HL-60 (cell line): Measurements from ENCODE around the gene ELAC2.

Experiments
- DNase-seq, 2 experiments: peaks; one replicate each; pipeline ENCODE4 v3.0.0-alpha.2; 2010 to 2020; ENCODE audit warnings: low read depth in 1 of 2, low spot score in 1 of 2
- H3K27ac ChIP-seq: fragments of 250-450 bp; sonication (Bioruptor Pico); replicated peaks from 2 replicates; pipeline ENCODE4 v1.5.1; 2020; ENCODE audit warnings: mild to moderate bottlenecking, moderate library complexity
- H3K27me3 ChIP-seq: fragments of 250-450 bp; sonication (Bioruptor Pico); 2 replicates; pipeline ENCODE4 v1.5.1; 2021; ENCODE audit warnings: mild to moderate bottlenecking, moderate library complexity; ENCODE audit not compliant: insufficient read depth, poor library complexity, severe bottlenecking
- H3K4me3 ChIP-seq: replicated peaks from 2 replicates; pipeline ENCODE4 v1.5.1; 2011; ENCODE audit warnings: mild to moderate bottlenecking, control low read depth, low read length; ENCODE audit not compliant: insufficient read depth
- CTCF ChIP-seq: IDR thresholded peaks from one replicate; pipeline ENCODE4 v1.5.1; 2011; ENCODE audit warnings: low read length, control low read depth, inconsistent platforms; ENCODE audit not compliant: insufficient read depth
- GABPA ChIP-seq: IDR thresholded peaks from 2 replicates; pipeline ENCODE4 v1.6.1; 2012; ENCODE audit warnings: low read depth
- POLR2AphosphoS5 ChIP-seq: IDR thresholded peaks from 2 replicates; pipeline ENCODE4 v1.6.1; 2012; ENCODE audit warnings: low read depth
- REST ChIP-seq: IDR thresholded peaks from 2 replicates; pipeline ENCODE4 v1.6.1; 2012; ENCODE audit warnings: low read depth; ENCODE audit not compliant: insufficient replicate concordance
- SPI1 ChIP-seq: IDR thresholded peaks from 2 replicates; pipeline ENCODE4 v1.6.1; 2012; ENCODE audit warnings: low read depth, mild to moderate bottlenecking, borderline replicate concordance

ELAC2 gene

GRCh38 chr17:12964162-12964561 is 53.7 kb downstream of the ELAC2 start:
- Histone ChIP-seq H3K27me3 (no peaks in the 10 kb centered on the region), H3K4me3 (no peak overlapping the region), H3K27ac (no peak overlapping the region)
- no peak for DNase-seq
- TF ChIP-seq GABPA = no peak
- no peak for TF ChIP-seq CTCF
- no peak for TF ChIP-seq REST
- TF ChIP-seq POLR2AphosphoS5 = no peak
- no peak for TF ChIP-seq SPI1

GRCh38 chr17:12963505-12963904 is 54.3 kb downstream of the ELAC2 start:
- Histone ChIP-seq H3K27me3 (no peaks in the 10 kb centered on the region), H3K27ac (no peak overlapping the region), H3K4me3 (no peak overlapping the region)
- no peak for DNase-seq
- TF ChIP-seq CTCF (no peak), REST (no peak), POLR2AphosphoS5 (no peak), GABPA (no peak), SPI1 (no peak)

GRCh38 chr17:12961655-12962054 is 56.2 kb downstream of the ELAC2 start:
- Histone ChIP-seq H3K4me3 (no peak overlapping the region), H3K27ac (no peak overlapping the region), H3K27me3 (no peaks in the 10 kb centered on the region)
- TF ChIP-seq POLR2AphosphoS5 (no peak), GABPA (no peak), REST (no peak), CTCF (no peak), SPI1 (no peak)
- no peak for DNase-seq
